HEK293T (cell line): ENCODE results near the gene HTT.
A peak's percentile ranks its signal among the peaks of the same experiment; 100 is the strongest.

ENCODE experiments used
- CTCF ChIA-PET: fragments of 350-600 bp; formaldehyde crosslinking; extraction: SDS; loops from one replicate; lab custom pipeline; 2021; ENCODE audit warnings: antibody characterized with exemption, inconsistent platforms; lab: Yijun Ruan, JAX
- POLR2A ChIA-PET: fragments of 350-600 bp; formaldehyde crosslinking; extraction: SDS; loops from one replicate; lab custom pipeline; 2020; ENCODE audit warnings: antibody characterized with exemption, inconsistent platforms; lab: Yijun Ruan, JAX
- DNase-seq: peaks from one replicate; pipeline ENCODE4 v3.0.0; 2012; ENCODE audit warnings: mixed read lengths; ENCODE audit errors: extremely low spot score
- ARNT ChIP-seq: fragments of 450-650 bp; IDR thresholded peaks from 2 replicates; pipeline ENCODE4 v1.6.1; 2017; ENCODE audit warnings: mild to moderate bottlenecking
- BHLHE40 ChIP-seq: fragments of 450-650 bp; IDR thresholded peaks from 2 replicates; pipeline ENCODE4 v1.6.1; 2016; ENCODE audit warnings: mild to moderate bottlenecking, moderate library complexity, borderline replicate concordance
- CTBP1 ChIP-seq: fragments of 450-650 bp; IDR thresholded peaks from 2 replicates; pipeline ENCODE4 v1.6.1; 2016; ENCODE audit warnings: borderline replicate concordance
- ELF4 ChIP-seq: fragments of 450-650 bp; IDR thresholded peaks from 2 replicates; pipeline ENCODE4 v1.6.1; 2017; ENCODE audit warnings: antibody characterized with exemption
- FOXA1 ChIP-seq: fragments of 450-650 bp; IDR thresholded peaks from 2 replicates; pipeline ENCODE4 v1.6.1; 2016; ENCODE audit warnings: mild to moderate bottlenecking
- FOXK2 ChIP-seq: fragments of 450-650 bp; IDR thresholded peaks from 2 replicates; pipeline ENCODE4 v1.6.1; 2016; ENCODE audit warnings: mild to moderate bottlenecking
- FOXM1 ChIP-seq: fragments of 450-650 bp; IDR thresholded peaks from 2 replicates; pipeline ENCODE4 v1.6.1; 2017; ENCODE audit warnings: mild to moderate bottlenecking, borderline replicate concordance
- HDGF ChIP-seq: fragments of 450-650 bp; IDR thresholded peaks from 2 replicates; pipeline ENCODE4 v1.6.1; 2017; ENCODE audit warnings: antibody characterized with exemption, borderline replicate concordance
- L3MBTL2 ChIP-seq: fragments of 450-650 bp; conservative IDR thresholded peaks from 2 replicates; pipeline ENCODE4 v1.6.1; 2016; ENCODE audit warnings: mild to moderate bottlenecking
- LEF1 ChIP-seq: fragments of 450-650 bp; IDR thresholded peaks from 2 replicates; pipeline ENCODE4 v1.6.1; 2017; ENCODE audit warnings: mild to moderate bottlenecking, borderline replicate concordance
- NFRKB ChIP-seq: fragments of 450-650 bp; IDR thresholded peaks from 2 replicates; pipeline ENCODE4 v1.6.1; 2016; ENCODE audit warnings: mild to moderate bottlenecking, moderate library complexity
- PKNOX1 ChIP-seq: fragments of 450-650 bp; IDR thresholded peaks from 2 replicates; pipeline ENCODE4 v1.6.1; 2016
- SP1 ChIP-seq: fragments of 450-650 bp; IDR thresholded peaks from 2 replicates; pipeline ENCODE4 v1.6.1; 2017
- SUZ12 ChIP-seq: fragments of 450-650 bp; IDR thresholded peaks from 2 replicates; pipeline ENCODE4 v1.6.1; 2016; ENCODE audit warnings: mild to moderate bottlenecking
- TARDBP ChIP-seq: fragments of 450-650 bp; IDR thresholded peaks from 2 replicates; pipeline ENCODE4 v1.6.1; 2016
- ZNF384 ChIP-seq: fragments of 450-650 bp; IDR thresholded peaks from 2 replicates; pipeline ENCODE4 v1.6.1; 2016

HTT gene

GRCh38 chr4:3290476-3290875 lies 216.0 kb downstream of the HTT start:
- TF ChIP-seq CTBP1 (no peak), LEF1 (no peak), TARDBP (no peak)
- ChIA-PET POLR2A (interaction anchor here (1.9 kb wide), 1 partner anchor 14 kb away, joined by 6 read pairs; no protein-coding TSS in a partner anchor), CTCF (no interaction called here)
- DNase-seq, result no peak

- TF ChIP-seq ELF4 (no peak), FOXK2 (no peak), SUZ12 (no peak), HDGF (no peak), LEF1 (no peak), ARNT (no peak), BHLHE40 (no peak), FOXM1 (no peak), FOXA1 (no peak), ZNF384 (no peak), L3MBTL2 (no peak), CTBP1 (no peak), SP1 (no peak), PKNOX1 (no peak), TARDBP (no peak)
- CTCF ChIA-PET, result no interaction called here
- POLR2A ChIA-PET, result interaction anchor here (1.8 to 1.9 kb wide), 2 partner anchors 13 to 14 kb away, joined by 5 to 6 read pairs; no protein-coding TSS in a partner anchor
- no peak for DNase-seq
These were observed 216.4 kb downstream of the HTT start for GRCh38 chr4:3290889-3291321.

- CTCF ChIA-PET, result interaction anchor here (0.7 kb wide), 1 partner anchor 27 kb away, joined by 3 read pairs; no protein-coding TSS in a partner anchor
- POLR2A ChIA-PET, result interaction anchor here (1.8 to 1.9 kb wide), 2 partner anchors 13 to 14 kb away, joined by 5 to 6 read pairs; no protein-coding TSS in a partner anchor
- TF ChIP-seq L3MBTL2, result no peak
- TF ChIP-seq ARNT, result no peak
- TF ChIP-seq CTBP1, result no peak
- no peak for TF ChIP-seq ZNF384
- TF ChIP-seq FOXA1, result no peak
- no peak for TF ChIP-seq SUZ12
- TF ChIP-seq SP1, result no peak
- no peak for TF ChIP-seq LEF1
- TF ChIP-seq FOXK2, result no peak
- no peak for TF ChIP-seq PKNOX1
- TF ChIP-seq HDGF, result no peak
- no peak for TF ChIP-seq FOXM1
- no peak for TF ChIP-seq BHLHE40
- TF ChIP-seq NFRKB, result no peak
- no peak for TF ChIP-seq ELF4
- no peak for TF ChIP-seq TARDBP
These were observed 217.0 kb downstream of the HTT start for GRCh38 chr4:3291411-3291968.

GRCh38 chr4:3291969-3292570 lies 217.6 kb downstream of the HTT start:
- ChIA-PET CTCF (interaction anchor here (0.7 kb wide), 1 partner anchor 26 kb away, joined by 3 read pairs; no protein-coding TSS in a partner anchor), POLR2A (interaction anchor here (1.8 to 1.9 kb wide), 2 partner anchors 12 to 15 kb away, joined by 5 to 6 read pairs; no protein-coding TSS in a partner anchor)
- DNase-seq, result peak; percentile 53
- TF ChIP-seq L3MBTL2, result peak; percentile 51
- no peak for TF ChIP-seq PKNOX1

More at GRCh38 chr4:3291411-3291968, 217.0 kb downstream of the HTT start:
- no peak for DNase-seq

- TF ChIP-seq NFRKB (no peak), BHLHE40 (no peak), PKNOX1 (no peak), ZNF384 (no peak), HDGF (no peak), CTBP1 (no peak), FOXK2 (no peak), FOXA1 (no peak), ELF4 (no peak)
- peak; percentile 100 for DNase-seq
- POLR2A ChIA-PET, result interaction anchor here (0.6 to 1.8 kb wide), 2 partner anchors 10 to 16 kb away, joined by 3 to 5 read pairs; no protein-coding TSS in a partner anchor
- CTCF ChIA-PET, result no interaction called here
These were observed 218.3 kb downstream of the HTT start, which contains the start of gene RGS12 for GRCh38 chr4:3292571-3293400. Gene RGS12, plus strand, starts transcription at chr4:3293021. Its CDS starts 23,150 bp downstream, at chr4:3316171.
